Mammary epithelial cell (primary cell): ENCODE results near the gene SVIL.

Experiments
- CTCF ChIP-seq, 2 donors: IDR thresholded peaks in 1 of 2; conservative IDR thresholded peaks in 1 of 2; 2 replicates each; pipeline ENCODE4 v1.5.1; 2011 to 2012; ENCODE audit warnings: inconsistent platforms in 2 of 2, low read length in 2 of 2, mild to moderate bottlenecking in 2 of 2, control low read depth in 1 of 2, low read depth in 1 of 2; ENCODE audit not compliant: insufficient read depth in 1 of 2; ENCODE audit errors: extremely low read depth in 1 of 2
- EZH2 ChIP-seq: IDR thresholded peaks from 2 replicates; pipeline ENCODE4 v1.6.1; 2012; ENCODE audit warnings: low read length, inconsistent platforms, borderline replicate concordance

DNA sequence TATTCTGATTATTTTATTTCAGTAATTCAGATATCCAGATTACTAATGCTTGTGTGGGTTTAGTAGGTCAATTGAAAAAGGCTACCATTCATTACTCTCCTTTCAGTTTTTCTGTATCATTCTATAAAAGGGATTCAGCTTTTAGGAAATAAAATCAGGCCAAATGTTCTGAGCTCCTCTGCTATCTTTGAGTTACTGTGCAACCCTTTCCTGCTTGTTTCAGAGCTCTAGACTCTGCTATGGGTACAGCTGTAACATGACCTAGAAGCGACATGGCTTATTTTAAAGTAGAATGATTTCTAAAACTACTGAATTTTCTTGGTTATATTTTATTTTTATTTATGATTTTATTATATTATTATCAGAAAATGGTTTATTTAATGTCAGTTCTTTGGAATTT lies 203.1 kb downstream of the SVIL start:
- TF ChIP-seq CTCF (conservative IDR thresholded peaks at IDR 0.05 in 1 of 2, IDR thresholded peaks at IDR 0.05 in 1 of 2; ENCODE audit: extremely low read depth in 1 of 2, insufficient read depth in 1 of 2, low read depth in 1 of 2, low read length in 2 of 2) (no peak), EZH2 (no peak)
